Mesenteric fat pad (tissue), 1 donor: ENCODE results near the gene COX5A. TPM values are rescaled to one million over a fixed set of nuclear protein-coding genes. Genes with fewer than 3 reads are reported as not detected.

Source experiments
- DNase-seq: peaks from one replicate; pipeline ENCODE4 v3.0.0-alpha.2; 2020; ENCODE audit warnings: low spot score
- total RNA-seq: library from RNA; stranded (reverse); fragmentation: NEBNext Ultra II Directional; extraction: Animal tissue kit (Norgen Biotek cat#: 25700); gene quantifications from one replicate; pipeline ENCODE4 v1.2.1, GENCODE V29; 2021
- donor health status: DM: yes; HTN: yes; CAD: no.

Gene COX5A
- total RNA-seq, 1 donor from 2014 or later = 175 TPM

- DNase-seq = peak; percentile 97
Observed at GRCh38 chr15:74873036-74873755, 64.7 kb downstream of the COX5A start, which contains the start of gene SCAMP2. TSS of gene SCAMP2 (minus strand) at chr15:74873365. CDS start at chr15:74873255, 110 bp downstream.

GRCh38 chr15:74872702-74873035 lies 65.2 kb downstream of the COX5A start:
- DNase-seq = no peak

- no peak for DNase-seq
Observed at GRCh38 chr15:74870436-74871215, 67.2 kb downstream of the COX5A start.

Other genes starting within 250 kb of the COX5A start
- 27.2 TPM for gene EDC3, start 242.0 kb downstream of the COX5A start, total RNA-seq
- gene CYP1A1, start 212.5 kb downstream of the COX5A start, total RNA-seq = 65.0 TPM
- not detected for gene CYP1A2, start 189.2 kb downstream of the COX5A start, total RNA-seq
- gene CSK, start 156.0 kb downstream of the COX5A start, total RNA-seq = 46.9 TPM
- gene LMAN1L, start 125.2 kb downstream of the COX5A start, total RNA-seq = not detected
- gene CPLX3, start 111.4 kb downstream of the COX5A start, total RNA-seq = not detected
- 31.5 TPM for gene ULK3, start 94.9 kb downstream of the COX5A start, total RNA-seq
- 108 TPM for gene SCAMP2, start 64.7 kb downstream of the COX5A start, total RNA-seq
- gene MPI, start 48.0 kb downstream of the COX5A start, total RNA-seq = 32.2 TPM
- gene FAM219B, start 31.2 kb downstream of the COX5A start, total RNA-seq = 91.4 TPM
- gene RPP25, start 18.7 kb upstream of the COX5A start, total RNA-seq = 10.7 TPM
- 1.7 TPM for gene SCAMP5, start 57.5 kb upstream of the COX5A start, total RNA-seq
- 11.5 TPM for gene PPCDC, start 85.5 kb upstream of the COX5A start, total RNA-seq